NT2/D1 (cell line): ENCODE measurements around the gene PPT1.

Source experiments
- SUZ12 ChIP-seq: IDR thresholded peaks from 2 replicates; pipeline ENCODE4 v1.6.1; 2011; ENCODE audit not compliant: insufficient read length, insufficient read depth; ENCODE audit errors: extremely low read depth
- YY1 ChIP-seq: IDR thresholded peaks from 2 replicates; pipeline ENCODE4 v1.6.1; 2011; ENCODE audit not compliant: insufficient read length, insufficient read depth

DNA sequence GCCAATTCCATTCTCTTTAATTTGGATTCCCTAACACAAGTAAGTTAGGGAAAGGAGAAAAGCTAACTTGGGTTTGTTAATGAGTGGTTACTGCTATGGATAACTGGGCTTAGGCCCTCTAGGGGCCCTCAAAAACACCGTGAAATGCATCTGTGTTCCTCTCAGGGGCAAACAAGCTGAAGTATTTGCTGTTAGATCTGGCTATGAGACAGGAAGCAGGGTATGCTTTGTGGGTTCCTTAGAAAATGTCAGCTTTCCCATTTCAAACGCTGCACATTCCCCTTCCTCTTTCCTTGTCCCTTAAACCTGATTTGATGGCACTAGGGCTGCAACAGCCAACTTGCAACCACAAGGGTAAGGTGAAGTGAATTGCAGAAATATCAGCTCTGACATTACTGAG, 62.2 kb downstream of the PPT1 start:
- no peak for TF ChIP-seq YY1
- TF ChIP-seq SUZ12, result no peak
